ENCODE measurements around the gene SGSM2.

The SGSM2 gene

GRCh38 chr17:2369039-2369438 is 31.7 kb downstream of the SGSM2 start:
- DNase-seq: no peak

- no peak for DNase-seq
Observed at GRCh38 chr17:2369551-2370210, 32.4 kb downstream of the SGSM2 start.

- DNase-seq: no peak
Observed at GRCh38 chr17:2370211-2370589, 32.9 kb downstream of the SGSM2 start.

- DNase-seq: no peak
Observed at GRCh38 chr17:2371183-2372130, 34.2 kb downstream of the SGSM2 start.

GRCh38 chr17:2372180-2372579 is 34.9 kb downstream of the SGSM2 start:
- no peak for DNase-seq

- DNase-seq: no peak
Observed at GRCh38 chr17:2372681-2373080, 35.4 kb downstream of the SGSM2 start.

GRCh38 chr17:2373179-2373578 is 35.9 kb downstream of the SGSM2 start:
- no peak for DNase-seq

GRCh38 chr17:2374549-2375285 is 37.4 kb downstream of the SGSM2 start:
- DNase-seq: no peak

GRCh38 chr17:2375406-2375805 is 38.1 kb downstream of the SGSM2 start:
- no peak for DNase-seq

GRCh38 chr17:2376107-2376506 is 38.8 kb downstream of the SGSM2 start:
- DNase-seq: no peak

- no peak for DNase-seq
Observed at GRCh38 chr17:2377659-2378058, 40.4 kb downstream of the SGSM2 start.

GRCh38 chr17:2378905-2379304 is 41.6 kb downstream of the SGSM2 start:
- no peak for DNase-seq

- no peak for DNase-seq
Observed at GRCh38 chr17:2379489-2380225, 42.4 kb downstream of the SGSM2 start.

GRCh38 chr17:2380226-2380922 is 43.1 kb downstream of the SGSM2 start:
- no peak for DNase-seq

- DNase-seq: no peak
Observed at GRCh38 chr17:2380950-2381649, 43.8 kb downstream of the SGSM2 start.

GRCh38 chr17:2383628-2384167 is 46.4 kb downstream of the SGSM2 start:
- no peak for DNase-seq

GRCh38 chr17:2384439-2385127 is 47.3 kb downstream of the SGSM2 start:
- DNase-seq: no peak

- DNase-seq: no peak
Observed at GRCh38 chr17:2385240-2386210, 48.2 kb downstream of the SGSM2 start.

- no peak for DNase-seq
Observed at GRCh38 chr17:2386400-2387085, 49.2 kb downstream of the SGSM2 start.
